Measurements from ENCODE around the gene TBCEL. TPM values are rescaled to one million over a fixed set of nuclear protein-coding genes. Genes with fewer than 3 reads are reported as not detected.

Gene TBCEL
- total RNA-seq, 1 donor from 2014 or later = 17.9 TPM

DNA sequence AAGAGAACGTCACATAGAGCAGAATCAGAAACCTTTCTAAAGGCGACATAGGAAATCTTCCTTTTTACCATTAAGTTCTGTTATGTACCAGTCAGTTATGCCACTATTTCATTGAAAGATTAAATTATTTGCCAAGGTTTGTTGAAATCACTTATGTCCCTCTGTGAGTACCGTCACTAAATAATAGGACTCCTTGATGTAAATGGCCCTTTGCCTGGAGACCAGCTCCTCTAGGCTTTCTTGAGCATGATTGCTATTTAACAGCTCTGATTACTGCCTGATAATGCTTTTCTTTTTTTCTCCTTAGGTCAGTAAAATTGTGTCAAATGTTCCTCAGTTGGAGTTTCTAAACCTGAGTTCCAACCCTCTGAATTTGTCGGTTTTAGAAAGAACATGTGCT is 29.3 kb downstream of the TBCEL start:
- ATAC-seq (ENCODE audit: low read depth) (no peak), DNase-seq (no peak)
- intact Hi-C loops (cut with micrococcal nuclease) = no loop called here
- H3K4me1 Mint-ChIP-seq = no peaks in the 10 kb centered on the region
- no peaks in the 10 kb centered on the region for H3K27me3 Mint-ChIP-seq
- H3K4me3 Mint-ChIP-seq = no peak overlapping the region
- TF ChIP-seq CTCF (IDR thresholded peaks at IDR 0.05) = no peak
- H3K27ac Mint-ChIP-seq = no peak overlapping the region
- H3K9me3 Mint-ChIP-seq = no peaks in the 10 kb centered on the region
- ChIA-PET POLR2A (no interaction called here), CTCF (no interaction called here)
- H3K36me3 Mint-ChIP-seq (ENCODE audit: low read depth) = peaks cover 66% of the 10 kb centered on the region

GRCh38 chr11:121054266-121054665 is 30.4 kb downstream of the TBCEL start:
- Mint-ChIP-seq H3K4me1 (no peaks in the 10 kb centered on the region), H3K4me3 (no peak overlapping the region), H3K36me3 (ENCODE audit: low read depth) (peaks cover 63% of the 10 kb centered on the region), H3K27me3 (no peaks in the 10 kb centered on the region), H3K27ac (no peak overlapping the region), H3K9me3 (no peaks in the 10 kb centered on the region)
- ATAC-seq (ENCODE audit: low read depth) = no peak
- no peak for TF ChIP-seq CTCF (IDR thresholded peaks at IDR 0.05)
- POLR2A ChIA-PET = no interaction called here
- DNase-seq = no peak
- CTCF ChIA-PET = no interaction called here
- intact Hi-C loops (cut with micrococcal nuclease) = no loop called here

DNA sequence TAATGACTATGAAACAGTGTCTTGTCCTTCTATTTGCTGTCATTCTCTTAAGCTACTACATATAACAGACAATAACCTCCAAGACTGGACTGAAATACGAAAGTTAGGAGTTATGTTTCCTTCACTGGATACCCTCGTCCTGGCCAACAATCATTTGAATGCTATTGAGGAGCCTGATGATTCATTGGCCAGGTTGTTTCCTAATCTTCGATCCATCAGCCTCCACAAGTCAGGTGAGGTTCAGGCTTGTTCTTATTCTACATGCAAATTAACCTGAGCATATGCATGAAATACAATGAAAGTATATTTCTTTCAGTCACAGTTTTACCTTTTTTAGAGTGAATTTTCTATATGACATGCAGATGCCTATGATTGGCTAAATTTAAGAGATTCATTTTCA is 31.2 kb downstream of the TBCEL start:
- no peak for ATAC-seq (ENCODE audit: low read depth)
- Mint-ChIP-seq H3K4me1 (no peaks in the 10 kb centered on the region), H3K27me3 (no peaks in the 10 kb centered on the region), H3K36me3 (ENCODE audit: low read depth) (peaks cover 60% of the 10 kb centered on the region), H3K27ac (no peak overlapping the region), H3K4me3 (no peak overlapping the region), H3K9me3 (no peaks in the 10 kb centered on the region)
- intact Hi-C loops (cut with micrococcal nuclease) = no loop called here
- no peak for TF ChIP-seq CTCF (IDR thresholded peaks at IDR 0.05)
- ChIA-PET POLR2A (no interaction called here), CTCF (no interaction called here)
- no peak for DNase-seq

- ATAC-seq (ENCODE audit: low read depth) (no peak), DNase-seq (no peak)
- ChIA-PET CTCF (no interaction called here), POLR2A (no interaction called here)
- Mint-ChIP-seq H3K4me1 (no peaks in the 10 kb centered on the region), H3K9me3 (no peaks in the 10 kb centered on the region), H3K36me3 (ENCODE audit: low read depth) (peaks cover 61% of the 10 kb centered on the region), H3K27me3 (no peaks in the 10 kb centered on the region), H3K4me3 (no peak overlapping the region), H3K27ac (no peak overlapping the region)
- no peak for TF ChIP-seq CTCF (IDR thresholded peaks at IDR 0.05)
- intact Hi-C loops (cut with micrococcal nuclease) = no loop called here
These were observed 34.0 kb downstream of the TBCEL start for GRCh38 chr11:121057922-121058321.

GRCh38 chr11:121058941-121059340 is 35.0 kb downstream of the TBCEL start:
- POLR2A ChIA-PET = no interaction called here
- CTCF ChIA-PET = no interaction called here
- Mint-ChIP-seq H3K36me3 (ENCODE audit: low read depth) (peaks cover 57% of the 10 kb centered on the region), H3K27me3 (no peaks in the 10 kb centered on the region), H3K4me1 (no peaks in the 10 kb centered on the region), H3K4me3 (no peak overlapping the region), H3K27ac (no peak overlapping the region), H3K9me3 (no peaks in the 10 kb centered on the region)
- TF ChIP-seq CTCF (IDR thresholded peaks at IDR 0.05) = no peak
- no peak for ATAC-seq (ENCODE audit: low read depth)
- no peak for DNase-seq
- intact Hi-C loops (cut with micrococcal nuclease) = no loop called here
